Activated CD8-positive, alpha-beta memory T cell treated with anti-CD3 and anti-CD28 coated beads, Interleukin-2, amount 50 U/mL, for 1 hour (primary cell): ENCODE measurements around the gene TNFRSF4.
"Not testable (repeated sequence)": the region's sequence is repeated elsewhere in the genome, so short reads cannot be mapped to it uniquely, and the experiment has no call there.

ENCODE experiments used
- DNase-seq: peaks from one replicate; pipeline ENCODE4 v3.0.0-alpha.2; 2020; ENCODE audit errors: extremely low read depth

Gene TNFRSF4

GRCh38 chr1:1202831-1203560, 11.0 kb downstream of the TNFRSF4 start:
- no peak for DNase-seq

GRCh38 chr1:1200876-1201810, 12.8 kb downstream of the TNFRSF4 start:
- DNase-seq = peak; percentile 66

- DNase-seq = no peak
Measured at GRCh38 chr1:1199961-1200875, 13.7 kb downstream of the TNFRSF4 start.

GRCh38 chr1:1199141-1199960, 14.6 kb downstream of the TNFRSF4 start:
- no peak for DNase-seq

- no peak for DNase-seq
Measured at GRCh38 chr1:1198423-1199140, 15.4 kb downstream of the TNFRSF4 start.

GRCh38 chr1:1197551-1198422, 16.2 kb downstream of the TNFRSF4 start:
- no peak for DNase-seq

GRCh38 chr1:1197188-1197500, 16.8 kb downstream of the TNFRSF4 start:
- DNase-seq = no peak

GRCh38 chr1:1196431-1197187, 17.3 kb downstream of the TNFRSF4 start:
- no peak for DNase-seq

- not testable (repeated sequence) for DNase-seq
Measured at GRCh38 chr1:1195726-1196125, 18.2 kb downstream of the TNFRSF4 start.

GRCh38 chr1:1194723-1195122, 19.2 kb downstream of the TNFRSF4 start:
- no peak for DNase-seq

- DNase-seq = no peak
Measured at GRCh38 chr1:1191734-1192133, 22.2 kb downstream of the TNFRSF4 start.

GRCh38 chr1:1189111-1189510, 24.8 kb downstream of the TNFRSF4 start:
- DNase-seq = no peak

GRCh38 chr1:1187938-1188337, 26.0 kb downstream of the TNFRSF4 start:
- no peak for DNase-seq

- no peak for DNase-seq
Measured at GRCh38 chr1:1185101-1185765, 28.7 kb downstream of the TNFRSF4 start.

- no peak for DNase-seq
Measured at GRCh38 chr1:1183833-1184775, 29.8 kb downstream of the TNFRSF4 start.

GRCh38 chr1:1183221-1183747, 30.7 kb downstream of the TNFRSF4 start:
- DNase-seq = no peak
